HG02588 (cell line): ENCODE data around the gene ARAP3.

Source experiments
- ATAC-seq: cut with Tn5 transposase; IDR thresholded peaks from one replicate; pipeline ENCODE4 v1.9.1; 2021; ENCODE audit warnings: mild to moderate bottlenecking, moderate library complexity; ENCODE audit not compliant: unreplicated experiment

The ARAP3 gene

DNA sequence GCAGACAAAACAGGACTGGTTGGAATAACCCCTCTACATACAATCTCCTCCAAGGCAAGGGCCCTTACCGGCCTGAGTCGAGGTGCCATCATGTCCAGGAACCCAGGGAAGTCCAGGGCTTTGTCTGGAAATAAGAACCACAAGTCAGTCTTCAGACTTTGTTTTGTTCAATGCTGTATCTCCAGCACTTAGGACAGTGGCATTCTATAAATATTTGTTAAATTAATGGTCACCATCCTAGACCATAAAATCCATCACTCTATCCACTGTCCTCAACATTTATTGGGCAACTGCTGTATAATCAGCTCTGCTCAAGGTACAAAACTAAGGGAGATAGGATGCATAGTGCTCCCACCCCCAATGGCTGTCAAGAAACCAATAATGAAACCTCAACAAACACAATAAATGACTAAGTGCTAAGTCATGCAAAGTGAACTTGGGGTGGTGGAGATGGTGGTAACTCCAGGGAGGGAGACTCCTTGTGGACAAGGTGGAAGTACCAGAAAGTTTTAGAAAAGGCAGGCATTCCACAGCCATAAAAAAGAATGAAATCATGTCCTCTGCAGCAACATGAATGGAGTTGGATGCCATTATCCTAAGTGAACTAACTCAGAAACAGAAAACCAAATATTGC lies 40.3 kb downstream of the ARAP3 start:
- ATAC-seq, result peak; percentile 46

DNA sequence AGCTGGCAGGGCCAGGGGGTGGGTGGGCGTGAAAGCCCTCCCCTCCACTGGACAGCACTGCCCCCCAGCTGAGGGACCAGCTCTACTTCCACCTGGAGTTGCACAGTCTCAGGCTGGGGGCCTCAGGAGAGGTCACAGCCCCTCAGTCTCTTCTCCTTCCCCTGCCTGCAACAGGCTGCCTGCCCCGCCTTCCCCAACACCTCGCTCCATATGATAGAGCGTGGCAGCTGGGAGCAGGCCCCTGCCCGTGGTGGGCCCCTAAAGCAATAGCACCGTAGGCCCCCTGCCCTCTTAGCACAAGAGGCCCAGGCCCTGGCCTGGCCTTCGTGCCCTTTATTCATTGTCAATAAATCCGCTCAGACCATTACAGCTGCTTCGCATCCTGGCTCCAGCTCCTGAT lies 41.3 kb downstream of the ARAP3 start:
- ATAC-seq, result no peak

DNA sequence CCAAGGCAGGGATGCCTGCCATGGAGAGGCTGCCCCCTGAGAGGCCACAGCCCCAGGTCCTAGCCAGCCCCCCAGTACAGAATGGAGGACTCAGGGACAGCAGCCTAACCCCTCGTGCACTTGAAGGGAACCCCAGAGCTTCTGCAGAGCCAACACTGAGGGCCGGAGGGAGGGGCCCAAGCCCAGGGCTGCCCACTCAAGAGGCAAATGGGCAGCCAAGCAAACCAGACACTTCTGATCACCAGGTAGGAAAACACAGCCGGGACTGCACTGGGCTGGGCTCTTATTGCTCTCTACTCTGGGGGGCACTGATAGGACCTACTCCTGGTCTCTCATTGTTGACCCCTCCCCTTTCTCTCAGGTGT lies 42.0 kb downstream of the ARAP3 start:
- ATAC-seq, result no peak

DNA sequence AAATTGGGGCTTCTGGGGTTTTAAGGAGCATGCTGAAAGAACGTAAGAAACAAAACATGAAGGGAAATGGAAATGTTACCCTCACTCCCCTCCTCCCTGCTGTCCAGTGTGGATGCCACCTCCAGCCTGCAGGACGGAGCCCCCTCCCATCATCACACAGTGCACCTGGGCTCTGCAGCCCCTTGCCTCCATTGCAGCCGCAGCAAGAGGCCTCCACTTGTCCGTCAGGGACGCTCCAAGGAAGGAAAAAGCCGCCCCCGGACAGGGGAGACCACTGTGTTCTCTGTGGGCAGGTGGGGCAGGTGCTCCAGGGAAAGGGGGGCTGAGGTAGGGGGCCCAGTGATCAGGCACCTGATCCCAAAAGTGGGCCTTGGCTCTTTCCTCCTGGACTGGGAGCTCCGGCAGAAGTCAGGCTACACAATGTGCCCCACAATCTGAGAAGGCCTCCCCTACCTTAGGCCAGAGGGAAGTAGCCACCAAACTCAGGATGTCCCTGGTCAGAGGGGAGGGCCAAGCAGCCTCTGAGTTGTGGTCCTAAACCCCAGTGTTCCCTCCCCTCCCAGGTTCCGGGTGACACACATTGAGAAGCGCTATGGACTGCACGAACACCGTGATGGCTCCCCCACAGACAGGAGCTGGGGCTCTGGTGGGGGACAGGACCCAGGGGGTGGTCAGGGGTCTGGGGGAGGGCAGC lies 42.5 kb downstream of the ARAP3 start:
- no peak for ATAC-seq

DNA sequence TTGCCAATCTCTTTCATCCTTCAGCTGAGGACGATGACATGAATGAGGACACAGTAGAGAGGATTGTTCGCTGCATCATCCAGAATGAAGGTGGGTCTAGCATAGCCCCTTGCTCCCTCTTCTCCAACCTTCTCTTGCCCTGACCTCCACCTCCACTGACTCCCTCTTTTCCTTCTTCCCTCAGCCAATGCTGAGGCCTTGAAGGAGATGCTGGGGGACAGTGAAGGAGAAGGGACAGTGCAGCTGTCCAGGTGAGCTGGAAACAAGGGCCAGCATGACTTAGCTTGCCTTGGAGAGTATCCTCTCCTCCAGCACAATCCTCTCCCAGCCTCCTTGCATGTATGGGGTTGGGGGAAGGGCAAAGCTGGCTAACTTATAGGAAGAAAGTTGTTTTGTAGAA lies 43.3 kb downstream of the ARAP3 start:
- no peak for ATAC-seq

DNA sequence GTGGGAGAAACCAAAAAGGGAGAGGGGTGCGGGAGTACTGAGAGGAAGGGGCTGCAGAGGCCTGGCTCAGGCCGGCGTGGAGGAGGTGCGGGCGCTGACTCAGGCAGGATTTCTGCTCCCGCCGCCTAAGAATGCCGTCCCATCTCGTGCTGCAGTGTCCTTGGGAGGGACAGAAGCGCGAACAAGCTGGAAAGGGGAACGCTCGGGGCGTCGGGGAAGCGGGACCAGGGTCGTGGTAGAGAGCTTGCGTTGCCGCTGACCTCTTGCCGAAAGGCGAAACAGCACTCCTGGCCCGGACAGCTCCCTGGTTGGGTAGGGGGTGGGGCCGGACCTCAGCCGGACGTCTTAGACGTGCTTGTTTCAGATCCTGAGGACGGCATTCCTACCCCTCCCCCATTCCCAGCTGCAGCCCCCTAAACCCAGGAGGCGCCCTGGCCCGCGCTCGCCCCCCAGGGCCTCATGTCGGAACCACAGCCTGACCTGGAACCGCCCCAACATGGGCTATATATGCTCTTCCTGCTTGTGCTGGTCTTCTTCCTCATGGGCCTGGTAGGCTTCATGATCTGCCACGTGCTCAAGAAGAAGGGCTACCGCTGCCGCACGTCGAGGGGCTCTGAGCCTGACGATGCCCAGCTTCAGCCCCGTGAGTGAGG lies 44.1 kb downstream of the ARAP3 start:
- no peak for ATAC-seq

DNA sequence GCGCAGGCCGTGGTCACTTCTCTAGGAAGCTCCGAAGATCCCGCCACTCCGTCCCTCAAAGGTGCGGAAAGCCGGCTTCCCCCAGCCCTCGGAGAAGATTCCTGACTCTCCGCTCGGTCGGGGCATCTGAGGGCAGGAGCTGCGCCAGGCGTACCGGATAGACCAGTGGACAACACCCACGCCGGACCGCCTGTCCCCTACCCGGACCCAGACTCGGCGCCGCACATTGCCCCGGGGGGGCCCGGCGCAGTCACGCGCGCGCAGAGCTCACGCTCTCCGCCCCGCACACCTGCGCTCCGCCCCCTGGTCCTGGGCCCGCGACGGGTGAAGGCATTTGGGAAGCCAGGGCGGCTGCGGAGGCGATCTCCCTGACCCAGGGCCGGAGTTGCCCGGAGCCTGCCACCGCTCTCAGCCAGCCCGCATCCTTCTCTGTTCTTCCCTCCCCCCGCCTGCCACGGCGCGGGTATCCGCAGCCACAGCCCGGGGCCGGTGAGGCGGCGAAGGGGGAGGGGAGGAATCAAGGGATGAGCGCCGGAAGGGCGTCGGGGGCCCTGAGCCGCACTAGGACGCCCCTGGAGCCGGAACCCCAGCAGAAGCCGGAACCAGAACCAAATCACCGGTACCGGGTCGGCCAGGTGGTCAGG lies 44.8 kb downstream of the ARAP3 start:
- ATAC-seq, result peak; percentile 14

DNA sequence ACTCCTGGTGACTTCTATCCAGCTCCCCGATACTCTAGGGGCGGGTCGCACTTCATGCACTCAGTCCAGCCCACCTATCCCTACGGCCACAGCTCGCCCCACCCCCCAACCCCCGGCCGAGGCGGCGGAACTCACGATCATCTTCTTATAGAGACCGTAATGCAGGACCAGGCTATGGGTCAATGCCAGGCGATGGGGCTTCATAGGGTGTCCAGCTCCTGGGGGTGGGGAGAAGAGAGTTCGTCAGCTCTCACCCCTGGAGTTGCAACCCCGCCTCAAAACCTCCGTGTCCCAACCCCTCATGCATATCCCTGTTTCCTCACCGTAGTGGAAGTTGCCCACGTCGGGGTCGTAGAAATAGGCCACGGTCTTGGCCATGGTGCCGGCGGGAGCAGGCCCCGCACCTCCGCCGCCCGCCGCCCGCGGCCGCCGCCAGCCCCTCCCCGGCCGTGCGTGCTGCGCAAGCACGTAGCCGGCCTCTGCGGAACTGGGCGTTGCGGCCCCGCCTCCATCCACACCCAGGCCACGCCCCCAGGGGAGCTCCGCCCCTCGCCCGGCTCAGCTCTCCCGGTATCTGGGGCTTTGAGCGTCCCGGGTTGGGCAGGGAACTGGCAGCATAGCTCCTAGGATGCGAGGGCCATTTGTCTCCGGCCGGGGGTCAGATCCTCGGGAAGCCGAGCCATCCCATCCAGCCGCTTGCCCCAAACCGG lies 45.5 kb downstream of the ARAP3 start, which contains the start of the genes HDAC3 and RELL2:
HDAC3 (minus strand) TSS at position 437 of the 710 bp plus-strand sequence; CDS start at position 378, 59 bp downstream.
RELL2 (plus strand) TSS at position 585 of the 710 bp plus-strand sequence. CDS start 1,229 bp downstream, outside the sequence.
- ATAC-seq, result peak; percentile 78

DNA sequence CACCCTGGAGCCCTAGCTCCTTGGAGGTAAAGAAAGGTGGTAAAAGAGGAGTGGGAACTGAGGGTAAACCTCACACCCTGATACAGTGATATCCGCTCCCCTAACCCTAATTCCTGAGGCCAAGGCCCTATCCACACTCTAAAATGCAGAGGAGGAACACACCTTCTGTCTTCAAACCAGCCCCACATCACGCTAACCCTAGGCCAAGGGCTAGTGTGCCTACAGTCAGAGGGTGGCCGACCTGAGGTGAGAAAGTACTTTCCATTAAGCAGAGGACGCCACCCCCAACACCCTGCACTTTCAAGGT lies 46.0 kb downstream of the ARAP3 start:
- no peak for ATAC-seq

DNA sequence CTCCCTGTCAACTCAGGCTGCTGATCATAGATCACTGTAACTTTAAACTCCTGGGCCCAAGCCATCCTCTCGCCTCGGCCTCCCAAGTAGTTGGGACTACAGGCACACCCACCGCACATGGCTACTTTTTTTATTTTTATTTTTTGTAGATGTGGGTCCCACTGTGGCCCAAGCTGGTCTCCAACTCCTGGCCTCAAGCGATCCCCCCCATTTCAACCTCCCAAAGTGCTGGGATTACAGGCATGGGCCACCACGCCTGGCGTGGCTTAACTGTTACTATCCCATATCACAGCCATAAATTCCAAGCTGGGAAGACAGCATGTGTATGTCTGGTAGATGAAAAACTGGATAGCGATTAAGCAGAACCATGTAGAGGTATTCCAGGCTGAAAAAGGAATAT lies 46.4 kb downstream of the ARAP3 start:
- ATAC-seq, result no peak

DNA sequence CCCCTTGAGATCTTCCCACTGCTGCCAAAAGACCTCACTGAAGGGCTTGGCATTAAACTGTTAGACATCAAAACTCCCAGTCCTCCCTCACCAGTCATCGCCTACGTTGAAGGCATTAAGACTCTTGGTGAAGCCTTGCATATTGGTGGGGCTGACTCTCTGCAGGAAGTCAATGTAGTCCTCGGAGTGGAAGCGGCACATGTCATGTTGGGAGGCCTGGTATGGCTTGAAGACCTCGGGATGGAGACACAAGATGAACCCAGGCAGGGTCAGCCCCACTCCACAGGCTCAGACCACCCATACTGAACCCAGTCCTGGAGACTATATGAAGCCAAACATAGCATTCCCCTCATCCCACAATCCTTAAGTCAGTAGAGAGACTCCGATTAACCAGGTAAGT lies 47.3 kb downstream of the ARAP3 start:
- ATAC-seq, result no peak

DNA sequence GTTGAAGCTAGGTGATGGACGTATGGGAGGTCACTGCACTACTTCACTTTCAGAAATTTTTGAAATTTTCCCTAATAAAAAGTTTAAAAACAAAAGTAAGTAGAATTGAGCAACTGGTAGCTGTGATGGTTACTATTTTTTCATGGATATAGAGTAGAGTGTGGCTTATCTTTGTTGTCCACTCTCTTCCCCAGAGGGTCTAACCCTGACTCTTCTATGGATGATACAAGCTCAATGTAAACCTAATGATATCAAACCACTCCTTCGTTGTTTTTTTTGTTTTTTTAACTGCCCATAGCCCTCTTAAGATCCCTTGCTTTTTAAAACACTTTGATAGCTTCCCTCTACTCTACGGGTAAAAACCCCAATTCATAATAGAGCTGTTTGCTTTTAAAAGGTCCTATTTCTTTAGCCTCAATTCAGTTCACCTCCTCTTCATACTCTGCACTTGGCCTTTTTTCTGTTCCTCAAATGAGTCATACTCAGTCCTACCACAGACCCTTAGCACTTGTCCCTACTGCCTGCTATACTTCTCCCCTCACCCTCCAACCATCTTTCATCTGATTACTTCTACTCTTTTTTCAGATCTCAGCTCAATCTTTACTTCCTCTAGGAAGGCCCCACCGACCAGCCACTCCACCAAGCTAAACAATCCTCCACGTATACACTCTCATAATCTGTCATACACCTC lies 48.0 kb downstream of the ARAP3 start:
- peak; percentile 65 for ATAC-seq

DNA sequence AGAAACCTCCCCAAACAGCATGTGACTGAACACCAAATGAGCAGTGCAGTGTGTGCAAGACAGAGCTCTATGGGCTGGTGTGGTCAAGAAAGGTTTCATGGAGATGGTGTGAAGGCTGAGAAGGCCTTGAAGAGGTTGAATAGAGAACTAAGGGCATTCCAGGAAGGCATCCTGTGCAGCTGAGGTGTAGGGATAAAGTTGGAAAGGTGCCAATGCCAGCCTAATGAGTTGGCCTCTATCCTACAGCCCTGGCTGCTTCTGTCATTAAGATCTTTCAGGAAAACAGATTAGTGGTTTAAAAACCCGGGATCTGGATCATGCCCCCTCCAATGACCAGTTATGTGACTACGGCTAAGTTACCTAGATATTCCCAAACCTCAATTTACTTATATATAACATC lies 49.4 kb downstream of the ARAP3 start:
- no peak for ATAC-seq

DNA sequence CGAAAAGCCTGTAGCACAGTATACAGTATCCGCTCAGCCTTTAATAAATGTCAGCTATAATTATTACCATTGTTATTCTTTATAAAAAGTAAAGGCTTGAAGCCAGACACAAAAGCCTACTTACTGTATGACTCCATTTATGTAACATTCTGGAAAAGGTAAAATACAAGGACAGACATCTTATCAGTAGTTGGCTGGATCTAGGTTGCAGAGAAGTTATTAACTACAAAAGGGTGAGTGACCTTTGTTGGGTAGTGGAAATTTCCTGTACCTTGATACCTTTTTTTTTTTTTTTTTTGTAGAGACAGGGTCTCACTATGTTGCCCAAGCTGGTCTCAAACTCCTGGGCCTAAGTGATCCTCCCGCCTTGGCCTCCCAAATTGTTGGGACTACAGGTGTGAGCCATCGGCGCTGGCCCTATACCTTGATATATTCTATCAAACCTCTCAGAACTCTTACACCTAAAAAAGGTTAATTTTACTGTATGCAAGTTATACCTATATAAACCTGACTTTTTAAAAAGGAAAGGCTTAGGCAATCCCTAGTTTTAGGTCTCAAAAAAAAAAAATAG lies 51.4 kb downstream of the ARAP3 start:
- ATAC-seq, result no peak

DNA sequence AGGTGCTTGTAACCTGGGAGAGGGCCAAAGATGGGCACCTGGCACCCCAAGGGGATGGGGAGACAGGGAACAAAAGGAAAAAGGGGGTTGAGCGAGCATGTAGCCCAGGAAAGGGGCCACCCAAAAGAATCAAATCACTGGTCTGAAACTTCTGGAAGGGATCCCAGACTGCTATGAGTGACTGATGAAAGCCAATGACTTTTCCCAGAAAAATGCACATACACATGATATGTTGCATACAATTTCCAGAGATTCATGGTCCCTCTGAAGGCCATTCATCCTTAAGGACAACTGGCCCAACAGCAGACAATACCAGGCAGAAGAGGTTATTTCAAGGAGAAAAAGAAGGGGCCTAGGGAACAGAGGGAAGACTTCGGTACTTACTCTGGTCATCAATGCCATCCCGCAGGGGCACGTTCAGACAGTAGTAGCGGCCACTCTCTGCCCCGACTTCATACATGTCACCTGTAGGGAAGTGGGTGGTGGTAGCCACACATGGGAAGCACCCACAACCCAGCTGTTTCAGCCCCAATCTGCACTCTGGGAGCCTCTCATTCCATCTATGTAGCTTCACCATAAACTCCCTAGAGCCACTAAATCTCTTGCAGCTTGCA lies 53.7 kb downstream of the ARAP3 start:
- ATAC-seq, result no peak

DNA sequence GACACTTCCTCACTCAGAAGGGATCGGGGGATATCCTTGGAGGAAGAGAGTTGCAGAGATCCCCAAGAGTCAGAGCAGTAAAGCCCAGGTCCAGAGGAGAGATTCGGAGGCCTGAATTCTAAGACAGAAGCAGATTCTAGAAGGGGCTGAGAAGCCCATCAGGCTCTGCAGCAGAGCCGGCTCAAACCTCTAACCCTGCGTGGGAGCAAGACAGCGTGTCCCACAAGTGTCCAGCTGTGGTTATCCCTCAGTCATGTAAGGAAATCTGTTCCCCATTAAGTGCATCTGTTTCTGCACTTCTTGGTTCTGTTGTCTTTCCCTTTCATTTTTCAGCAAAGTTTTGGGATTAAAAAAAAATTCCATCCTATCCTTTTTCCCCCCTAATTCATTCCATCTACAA lies 58.4 kb downstream of the ARAP3 start:
- no peak for ATAC-seq

DNA sequence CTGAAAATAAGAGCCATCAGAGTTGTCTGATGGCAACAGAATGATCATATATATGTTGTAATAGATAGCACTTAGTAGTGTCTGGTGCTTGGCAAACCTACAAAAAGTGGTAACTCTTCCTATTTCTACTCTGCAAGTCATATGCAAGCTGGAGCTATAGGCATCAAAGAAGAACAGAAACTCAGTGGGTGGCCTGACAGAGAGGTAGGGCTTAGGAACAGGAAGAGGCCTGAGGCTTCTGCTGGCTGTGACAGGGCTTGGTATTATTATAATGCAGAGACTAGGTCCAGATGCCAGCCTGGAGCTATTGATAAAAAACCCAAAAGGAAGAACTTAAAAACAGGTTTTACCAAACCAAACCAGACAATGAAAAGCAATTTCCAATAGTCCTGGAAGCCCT lies 58.8 kb downstream of the ARAP3 start:
- ATAC-seq, result peak; percentile 45

DNA sequence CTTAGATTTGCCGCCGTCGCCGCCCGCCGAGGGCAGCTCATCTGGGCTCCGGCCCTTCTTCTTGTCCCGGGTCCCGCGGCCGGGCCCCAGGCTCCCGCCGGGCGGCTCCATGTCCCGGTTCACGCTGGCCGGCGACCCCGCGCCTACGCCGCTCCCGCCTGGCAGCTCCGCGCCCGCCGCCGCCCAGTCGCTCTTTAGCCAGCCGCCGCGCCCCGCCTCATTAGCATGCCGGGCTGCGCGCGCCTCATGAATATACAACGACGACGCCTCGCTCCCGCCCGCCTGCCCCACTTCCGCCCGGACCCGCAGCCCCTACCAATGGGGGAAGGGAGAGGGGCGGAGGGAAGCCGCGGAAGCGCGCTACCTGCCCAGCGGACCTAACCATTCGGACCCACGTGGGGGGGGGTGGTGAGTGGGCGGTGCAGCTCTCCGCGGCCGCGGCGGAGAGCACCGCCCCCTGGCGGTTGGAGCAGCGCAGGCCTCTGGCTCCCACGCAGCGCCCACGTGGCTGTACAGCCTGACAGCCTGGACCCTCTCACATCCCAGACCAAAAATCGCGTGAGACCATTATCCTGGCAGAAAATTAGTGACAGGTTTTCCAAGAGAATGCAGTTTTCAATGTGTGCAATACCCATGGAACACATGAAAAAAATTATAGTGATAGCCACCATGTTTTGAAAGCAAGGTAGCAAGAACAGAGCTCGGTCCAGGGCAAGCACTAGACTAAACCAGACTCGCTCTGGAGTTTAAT lies 63.1 kb downstream of the ARAP3 start, which contains the start of gene DIAPH1:
DIAPH1 (minus strand) TSS at position 197 of the 751 bp plus-strand sequence; CDS start at position 111, 86 bp downstream.
- peak; percentile 80 for ATAC-seq
